Osteoblast (primary cell): ENCODE measurements around the gene MINK1. TPM values are rescaled to one million over a fixed set of nuclear protein-coding genes. Genes with fewer than 3 reads are reported as not detected.
"Not testable (repeated sequence)": the region's sequence is repeated elsewhere in the genome, so short reads cannot be mapped to it uniquely, and the experiment has no call there.

Experiments used
- DNase-seq: peaks from one replicate; pipeline ENCODE4 v3.0.0; 2011; ENCODE audit warnings: low spot score, mixed read lengths; ENCODE audit not compliant: insufficient read length; ENCODE audit errors: missing footprints
- H2AFZ ChIP-seq: 2 replicates; pipeline ENCODE4 v1.6.0; 2011; ENCODE audit warnings: mild to moderate bottlenecking, low read length
- H3K27ac ChIP-seq: 2 replicates; pipeline ENCODE4 v1.5.1; 2011; ENCODE audit warnings: mild to moderate bottlenecking, low read depth, low read length, moderate library complexity
- H3K27me3 ChIP-seq: 2 replicates; pipeline ENCODE4 v1.6.0; 2012; ENCODE audit warnings: mild to moderate bottlenecking, control low read depth, inconsistent platforms, low read length, moderate library complexity; ENCODE audit not compliant: insufficient read depth
- H3K36me3 ChIP-seq: 2 replicates; pipeline ENCODE4 v1.5.1; 2011; ENCODE audit warnings: mild to moderate bottlenecking, low read length, control low read depth, moderate library complexity; ENCODE audit not compliant: insufficient read depth
- H3K4me1 ChIP-seq: 2 replicates; pipeline ENCODE4 v1.5.1; 2011; ENCODE audit warnings: mild to moderate bottlenecking, low read length, control low read depth, moderate library complexity; ENCODE audit not compliant: insufficient read depth
- H3K4me2 ChIP-seq: 2 replicates; pipeline ENCODE4 v1.6.0; 2011; ENCODE audit warnings: mild to moderate bottlenecking, low read length; ENCODE audit not compliant: insufficient read depth
- H3K4me3 ChIP-seq: fragments of 200-600 bp; sonication (generic); 3 replicates; pipeline ENCODE4 v1.5.1; 2012; ENCODE audit warnings: mild to moderate bottlenecking, low read length, inconsistent platforms; ENCODE audit not compliant: insufficient read depth
- H3K79me2 ChIP-seq: 2 replicates; pipeline ENCODE4 v1.6.0; 2012; ENCODE audit warnings: mild to moderate bottlenecking, low read length, control low read depth, inconsistent platforms; ENCODE audit not compliant: insufficient read depth
- H3K9me3 ChIP-seq: 2 replicates; pipeline ENCODE4 v1.5.1; 2011; ENCODE audit warnings: low read depth, low read length, control low read depth
- H4K20me1 ChIP-seq: 2 replicates; pipeline ENCODE4 v1.6.0; 2012; ENCODE audit warnings: mild to moderate bottlenecking, low read length, control low read depth; ENCODE audit not compliant: insufficient read depth
- total RNA-seq: library from RNA; depleted of rRNA; stranded (reverse); fragments of >200 nt; gene quantifications from 2 replicates; pipeline ENCODE4 v1.2.3, GENCODE V29; 2012
- TF ChIP-seq, protein P1 (sequence below): IDR thresholded peaks from 2 replicates; pipeline ENCODE4 v1.5.1; 2011; ENCODE audit warnings: mild to moderate bottlenecking, low read depth, low read length, moderate library complexity; ENCODE audit errors: extremely low read depth

Gene MINK1
- total RNA-seq, 1 donor, result 34.4 TPM

DNA sequence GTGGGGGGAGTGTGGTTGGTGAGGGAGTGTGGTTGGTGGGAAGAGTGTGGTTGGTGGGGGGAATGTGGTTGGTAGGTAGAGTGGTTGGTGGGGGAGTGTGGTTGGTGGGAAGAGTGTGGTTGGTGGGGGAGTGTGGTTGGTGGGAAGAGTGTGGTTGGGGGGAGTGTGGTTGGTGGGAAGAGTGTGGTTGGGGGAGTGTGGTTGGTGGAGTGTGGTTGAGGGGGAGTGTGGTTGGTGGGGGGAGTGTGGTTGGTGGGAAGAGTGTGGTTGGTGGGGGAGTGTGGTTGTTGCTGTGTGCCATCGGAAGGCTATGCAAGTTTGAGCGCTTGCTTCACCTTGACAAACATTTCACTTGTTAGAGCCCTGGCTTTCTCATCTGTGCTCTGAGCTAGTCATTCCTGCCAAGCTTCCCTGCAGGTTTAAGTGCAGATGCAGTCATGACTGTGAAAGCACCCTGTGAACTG is 20.1 kb downstream of the MINK1 start:
- no peak for DNase-seq
- peaks cover 46% of the 10 kb centered on the region for H4K20me1 ChIP-seq
- H3K9me3 ChIP-seq, result no peaks in the 10 kb centered on the region
- H3K4me1 ChIP-seq, result peaks cover 12% of the 10 kb centered on the region
- H3K27me3 ChIP-seq, result no peaks in the 10 kb centered on the region
- TF ChIP-seq, protein P1, sequence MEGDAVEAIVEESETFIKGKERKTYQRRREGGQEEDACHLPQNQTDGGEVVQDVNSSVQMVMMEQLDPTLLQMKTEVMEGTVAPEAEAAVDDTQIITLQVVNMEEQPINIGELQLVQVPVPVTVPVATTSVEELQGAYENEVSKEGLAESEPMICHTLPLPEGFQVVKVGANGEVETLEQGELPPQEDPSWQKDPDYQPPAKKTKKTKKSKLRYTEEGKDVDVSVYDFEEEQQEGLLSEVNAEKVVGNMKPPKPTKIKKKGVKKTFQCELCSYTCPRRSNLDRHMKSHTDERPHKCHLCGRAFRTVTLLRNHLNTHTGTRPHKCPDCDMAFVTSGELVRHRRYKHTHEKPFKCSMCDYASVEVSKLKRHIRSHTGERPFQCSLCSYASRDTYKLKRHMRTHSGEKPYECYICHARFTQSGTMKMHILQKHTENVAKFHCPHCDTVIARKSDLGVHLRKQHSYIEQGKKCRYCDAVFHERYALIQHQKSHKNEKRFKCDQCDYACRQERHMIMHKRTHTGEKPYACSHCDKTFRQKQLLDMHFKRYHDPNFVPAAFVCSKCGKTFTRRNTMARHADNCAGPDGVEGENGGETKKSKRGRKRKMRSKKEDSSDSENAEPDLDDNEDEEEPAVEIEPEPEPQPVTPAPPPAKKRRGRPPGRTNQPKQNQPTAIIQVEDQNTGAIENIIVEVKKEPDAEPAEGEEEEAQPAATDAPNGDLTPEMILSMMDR, result no peak
- no peak overlapping the region for H2AFZ ChIP-seq
- no peak overlapping the region for H3K27ac ChIP-seq
- H3K4me2 ChIP-seq, result no peak overlapping the region
- peaks cover 59% of the 10 kb centered on the region for H3K79me2 ChIP-seq
- H3K36me3 ChIP-seq, result no peaks in the 10 kb centered on the region
- no peak overlapping the region for H3K4me3 ChIP-seq

DNA sequence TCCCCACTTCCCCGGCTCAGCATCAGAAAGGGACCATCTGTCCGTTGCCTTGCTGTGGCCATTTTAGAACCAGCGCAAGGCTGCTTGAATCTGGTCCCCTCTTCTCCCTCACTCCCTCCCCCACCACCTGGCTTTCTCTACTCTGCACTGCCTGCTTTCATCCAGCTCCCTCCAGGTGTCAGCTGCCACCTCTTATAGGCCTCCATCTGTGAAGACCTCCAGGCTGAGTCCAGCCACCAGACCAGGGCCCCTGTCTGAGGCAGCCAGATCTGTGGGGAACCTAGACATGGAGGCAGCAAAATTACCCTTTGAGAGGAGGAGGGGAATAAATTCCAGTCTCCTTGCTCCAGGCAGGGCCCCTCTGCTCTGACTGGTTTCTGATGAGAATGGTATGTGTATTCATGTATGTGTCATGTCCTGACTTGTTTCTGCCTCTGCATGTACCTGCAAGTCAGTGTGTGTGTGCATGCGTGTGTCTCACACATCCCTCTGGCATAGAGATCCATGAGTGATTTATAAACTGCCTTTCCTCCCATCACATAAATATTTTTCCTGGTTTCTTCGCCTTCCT is 21.1 kb downstream of the MINK1 start:
- peak; percentile 62 for DNase-seq
- Histone ChIP-seq H3K27ac (no peak overlapping the region), H3K4me2 (no peak overlapping the region), H3K79me2 (peaks cover 53% of the 10 kb centered on the region), H3K4me3 (no peak overlapping the region), H3K9me3 (no peaks in the 10 kb centered on the region), H3K27me3 (no peaks in the 10 kb centered on the region), H3K4me1 (peaks cover 16% of the 10 kb centered on the region), H3K36me3 (no peaks in the 10 kb centered on the region), H4K20me1 (peaks cover 45% of the 10 kb centered on the region), H2AFZ (no peak overlapping the region)
- TF ChIP-seq, protein P1, result no peak

DNA sequence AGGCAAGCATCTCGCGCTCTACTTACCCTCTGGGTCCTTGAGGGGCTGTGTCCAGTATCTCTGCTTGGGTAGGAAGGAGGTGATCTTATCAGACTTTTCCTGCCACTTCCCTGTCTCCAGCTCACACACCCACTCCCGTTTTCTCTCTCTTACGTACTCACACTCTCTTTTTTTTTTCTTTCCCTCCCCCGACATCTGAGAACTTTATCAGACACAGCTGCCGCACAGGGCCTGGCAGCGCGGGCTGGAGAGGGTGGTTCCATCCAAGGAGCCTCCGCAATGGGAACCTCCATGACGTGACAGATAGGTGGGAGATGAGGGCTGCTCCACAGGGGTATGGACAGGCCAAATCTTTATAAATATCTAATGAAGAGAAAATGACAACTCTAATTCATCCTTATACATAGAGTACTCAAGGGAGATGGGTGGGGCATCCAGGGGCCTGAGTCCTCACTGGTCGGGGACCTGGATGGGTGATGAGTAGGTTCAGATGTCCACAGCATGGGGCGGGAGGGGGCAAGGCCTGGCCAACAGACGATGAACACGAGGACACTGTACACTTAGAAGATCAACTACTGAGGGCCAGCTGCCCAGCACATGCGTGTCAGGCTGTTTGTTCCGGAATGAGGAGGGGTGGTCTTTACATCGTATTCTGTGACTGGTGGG is 23.3 kb downstream of the MINK1 start:
- H3K27ac ChIP-seq, result no peak overlapping the region

DNA sequence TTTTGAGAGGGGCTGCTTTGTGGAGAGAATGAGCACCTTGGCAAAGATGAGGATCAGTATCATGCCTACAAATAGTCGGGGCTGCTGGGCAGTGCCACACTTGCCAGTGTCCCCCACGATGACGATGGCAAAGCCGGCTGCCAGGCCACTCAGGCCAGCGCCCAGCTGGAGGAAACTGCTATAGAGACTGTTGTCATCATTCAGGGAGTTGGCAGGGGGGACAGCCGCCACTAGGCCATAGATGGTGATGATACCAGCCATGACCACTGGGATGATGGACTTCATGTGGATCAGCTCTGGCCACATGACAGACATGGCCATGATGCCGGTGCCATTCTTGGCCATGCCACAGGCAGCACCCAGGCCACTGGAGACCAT is 23.8 kb downstream of the MINK1 start:
- Histone ChIP-seq H4K20me1 (peaks cover 30% of the 10 kb centered on the region), H3K27me3 (no peaks in the 10 kb centered on the region), H3K9me3 (no peaks in the 10 kb centered on the region), H3K27ac (no peak overlapping the region), H3K36me3 (peaks cover 5% of the 10 kb centered on the region), H3K4me1 (peaks cover 13% of the 10 kb centered on the region), H2AFZ (no peak overlapping the region), H3K4me3 (no peak overlapping the region), H3K79me2 (peaks cover 46% of the 10 kb centered on the region), H3K4me2 (no peak overlapping the region)
- TF ChIP-seq, protein P1, result no peak
- no peak for DNase-seq

More for the DNA sequence above, 23.3 kb downstream of the MINK1 start:
- H3K4me2 ChIP-seq, result no peak overlapping the region
- H4K20me1 ChIP-seq, result peaks cover 30% of the 10 kb centered on the region
- no peaks in the 10 kb centered on the region for H3K27me3 ChIP-seq
- H3K79me2 ChIP-seq, result peaks cover 46% of the 10 kb centered on the region
- TF ChIP-seq, protein P1, result no peak
- H3K9me3 ChIP-seq, result no peaks in the 10 kb centered on the region
- peak; percentile 57 for DNase-seq
- H2AFZ ChIP-seq, result no peak overlapping the region
- peaks cover 13% of the 10 kb centered on the region for H3K4me1 ChIP-seq
- peaks cover 5% of the 10 kb centered on the region for H3K36me3 ChIP-seq
- no peak overlapping the region for H3K4me3 ChIP-seq

DNA sequence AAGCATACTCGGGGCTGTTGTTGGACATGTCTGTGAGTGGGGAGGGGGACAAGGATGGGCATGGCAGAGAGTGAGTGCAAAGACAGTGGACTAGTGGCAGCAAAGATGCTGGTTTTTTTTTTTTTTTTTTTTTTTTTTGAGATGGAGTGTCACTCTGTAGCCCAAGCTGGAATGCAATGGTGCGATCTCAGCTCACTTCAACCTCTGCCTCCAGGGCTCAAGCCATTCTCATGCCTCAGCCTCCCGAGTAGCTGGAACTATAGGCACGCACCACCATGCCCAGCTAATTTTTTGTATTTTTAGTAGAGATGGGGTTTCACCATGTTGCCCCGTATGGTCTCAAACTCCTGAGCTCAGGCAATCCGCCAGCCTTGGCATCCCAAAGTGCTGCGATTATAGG is 24.2 kb downstream of the MINK1 start:
- not testable (repeated sequence) for H3K36me3 ChIP-seq, H3K4me3 ChIP-seq, H3K9me3 ChIP-seq, H3K27ac ChIP-seq, H2AFZ ChIP-seq, H3K4me1 ChIP-seq, H3K27me3 ChIP-seq, DNase-seq, H3K4me2 ChIP-seq
- Histone ChIP-seq H4K20me1 (peaks cover 28% of the 10 kb centered on the region), H3K79me2 (peaks cover 48% of the 10 kb centered on the region)
